HCT116 (cell line): Measurements from ENCODE around the gene LDLR. TPM values are rescaled to one million over a fixed set of nuclear protein-coding genes. Genes with fewer than 3 reads are reported as not detected.

Source experiments
- ATAC-seq: fragments of 200-7000 bp; cut with Tn5 transposase; 2 replicates; pipeline ENCODE4 v1.9.1; 2020; ENCODE audit warnings: mild to moderate bottlenecking, moderate library complexity
- BruUV-seq: library from RNA; stranded (reverse); fragments of 400-500 nt; replicated peaks from 2 replicates; lab custom pipeline; 2021; lab: Mats Ljungman, UMichigan
- CTCF ChIA-PET: fragments of 300-600 bp; sonication (Branson Sonifier 250); formaldehyde crosslinking; loops from one replicate; lab custom pipeline; 2021; ENCODE audit warnings: antibody characterized with exemption; lab: Charles Lee
- POLR2A ChIA-PET: fragments of 300-600, 350-600 bp; sonication (Branson Sonifier 250); formaldehyde crosslinking; loops from one replicate; lab custom pipeline; 2021; ENCODE audit warnings: antibody characterized with exemption; lab: Charles Lee
- RAD21 ChIA-PET, 2 experiments: fragments of 300-600 bp; sonication (Branson Sonifier 250); formaldehyde crosslinking; loops; one replicate each; lab custom pipeline; 2023; ENCODE audit warnings: low total read pairs in 2 of 2; ENCODE audit not compliant: uncharacterized antibody in 2 of 2, unreplicated experiment in 2 of 2, low non-redundant PET in 1 of 2; lab: Charles Lee
- DNase-seq: peaks from one replicate; pipeline ENCODE4 v3.0.0-alpha.2; 2010; ENCODE audit warnings: low read depth, low spot score
- H2AFZ ChIP-seq: fragments of 200-600 bp; shearing (Covaris generic), sonication (generic); 2 replicates; pipeline ENCODE4 v1.6.1; 2017; ENCODE audit warnings: low read depth, mixed run types, mixed read lengths, antibody characterized with exemption, low read length; ENCODE audit not compliant: poor library complexity, severe bottlenecking
- H3K27ac ChIP-seq: 2 replicates; pipeline ENCODE4 v1.5.1; 2012; ENCODE audit warnings: low read depth, low read length
- H3K27me3 ChIP-seq: fragments of 200-600 bp; sonication (generic); 2 replicates; pipeline ENCODE4 v1.6.1; 2016; ENCODE audit warnings: mixed run types, low read length, mixed read lengths; ENCODE audit not compliant: insufficient read depth
- H3K36me3 ChIP-seq, 2 experiments: fragments of 200-500 bp in 1 of 2; fragments of 200-600 bp in 1 of 2; sonication (Bioruptor generic) in 1 of 2; sonication (generic) in 1 of 2; 2 replicates each; pipeline versions ENCODE4 v1.5.1 to v1.6.1; 2014 to 2016; ENCODE audit warnings: low read length in 2 of 2, inconsistent platforms in 1 of 2, mixed read lengths in 1 of 2, mixed run types in 1 of 2; ENCODE audit not compliant: insufficient read depth in 2 of 2, control insufficient read depth in 1 of 2
- H3K4me1 ChIP-seq, 2 experiments: fragments of 200-600 bp in 1 of 2; sonication (generic) in 1 of 2; 2 replicates each; pipeline versions ENCODE4 v1.5.1 to v1.6.1; 2012 to 2017; ENCODE audit warnings: low read length in 2 of 2, inconsistent platforms in 1 of 2, mild to moderate bottlenecking in 1 of 2, mixed read lengths in 1 of 2, mixed run types in 1 of 2, moderate library complexity in 1 of 2; ENCODE audit not compliant: insufficient read depth in 2 of 2, control insufficient read depth in 1 of 2
- H3K4me2 ChIP-seq: fragments of 200-600 bp; sonication (generic); 2 replicates; pipeline ENCODE4 v1.6.1; 2017; ENCODE audit warnings: mixed run types, low read length, mixed read lengths
- H3K4me3 ChIP-seq, 2 experiments: fragments of 200-600 bp in 1 of 2; sonication (generic) in 1 of 2; replicated peaks in 1 of 2; 2 replicates each; pipeline ENCODE4 v1.5.1; 2011 to 2016; ENCODE audit warnings: low read length in 2 of 2, control low read depth in 1 of 2, low read depth in 1 of 2, mild to moderate bottlenecking in 1 of 2, mixed read lengths in 1 of 2, mixed run types in 1 of 2
- H3K79me2 ChIP-seq: fragments of 200-600 bp; sonication (generic); 2 replicates; pipeline ENCODE4 v1.6.1; 2017; ENCODE audit warnings: mild to moderate bottlenecking, mixed run types, low read length, moderate library complexity, mixed read lengths; ENCODE audit not compliant: insufficient read depth
- H3K9ac ChIP-seq: fragments of 200-600 bp; sonication (generic); 2 replicates; pipeline ENCODE4 v1.6.1; 2016; ENCODE audit warnings: low read length, mixed read lengths
- H3K9me2 ChIP-seq: fragments of 200-600 bp; sonication (generic), shearing (Covaris generic); 2 replicates; pipeline ENCODE4 v1.6.1; 2017; ENCODE audit warnings: mixed run types, mild to moderate bottlenecking, moderate library complexity; ENCODE audit not compliant: insufficient read depth
- H3K9me3 ChIP-seq, 2 experiments: fragments of 200-500 bp in 1 of 2; fragments of 200-600 bp in 1 of 2; sonication (Bioruptor generic) in 1 of 2; sonication (generic) in 1 of 2; 2 replicates each; pipeline ENCODE4 v1.6.1; 2014 to 2017; ENCODE audit warnings: low read length in 2 of 2, mixed read lengths in 2 of 2, inconsistent platforms in 1 of 2, low read depth in 1 of 2, mild to moderate bottlenecking in 1 of 2, mixed run types in 1 of 2, moderate library complexity in 1 of 2; ENCODE audit not compliant: control insufficient read depth in 1 of 2, insufficient read depth in 1 of 2
- H4K20me1 ChIP-seq: fragments of 200-600 bp; sonication (generic), shearing (Covaris generic); 2 replicates; pipeline ENCODE4 v1.6.1; 2017; ENCODE audit warnings: mixed run types, mild to moderate bottlenecking, moderate library complexity; ENCODE audit not compliant: insufficient read depth
- CBX3 ChIP-seq: IDR thresholded peaks from 2 replicates; pipeline ENCODE4 v1.6.1; 2012; ENCODE audit warnings: low read depth
- CEBPB ChIP-seq: IDR thresholded peaks from 2 replicates; pipeline ENCODE4 v1.6.1; 2012; ENCODE audit warnings: low read depth
- CTCF ChIP-seq, 3 experiments: fragments of 200-600 bp in 1 of 3; sonication (generic) in 1 of 3; IDR thresholded peaks in 2 of 3; conservative IDR thresholded peaks in 1 of 3; 2 replicates each; pipeline ENCODE4 v1.5.1; 2012 to 2017; ENCODE audit warnings: low read depth in 2 of 3, low read length in 2 of 3, antibody characterized with exemption in 1 of 3, borderline replicate concordance in 1 of 3, control low read depth in 1 of 3, mild to moderate bottlenecking in 1 of 3, mixed read lengths in 1 of 3, mixed run types in 1 of 3, moderate library complexity in 1 of 3; ENCODE audit not compliant: insufficient read depth in 1 of 3
- EGR1 ChIP-seq: IDR thresholded peaks from 2 replicates; pipeline ENCODE4 v1.6.1; 2012; ENCODE audit warnings: low read depth
- ELF1 ChIP-seq: IDR thresholded peaks from 2 replicates; pipeline ENCODE4 v1.6.1; 2012; ENCODE audit warnings: low read depth, borderline replicate concordance
- EZH2 ChIP-seq: fragments of 200-600 bp; sonication (generic); IDR thresholded peaks from 2 replicates; pipeline ENCODE4 v1.6.1; 2017; ENCODE audit warnings: antibody characterized with exemption, mixed run types
- EZH2phosphoT487 ChIP-seq: fragments of 200-600 bp; IDR thresholded peaks from 2 replicates; pipeline ENCODE4 v1.6.1; 2018; ENCODE audit warnings: antibody characterized with exemption, borderline replicate concordance
- FOSL1 ChIP-seq: IDR thresholded peaks from 2 replicates; pipeline ENCODE4 v1.6.1; 2012; ENCODE audit warnings: low read depth
- JUND ChIP-seq: IDR thresholded peaks from 2 replicates; pipeline ENCODE4 v1.6.1; 2012
- POLR2A ChIP-seq: IDR thresholded peaks from 2 replicates; pipeline ENCODE4 v1.7.0; 2011; ENCODE audit warnings: borderline replicate concordance; ENCODE audit not compliant: insufficient read depth, insufficient read length; ENCODE audit errors: extremely low read depth
- RAD21 ChIP-seq: IDR thresholded peaks from 2 replicates; pipeline ENCODE4 v1.6.1; 2012; ENCODE audit warnings: low read depth, mild to moderate bottlenecking
- REST ChIP-seq: IDR thresholded peaks from 2 replicates; pipeline ENCODE4 v1.6.1; 2012; ENCODE audit warnings: low read depth
- SIN3A ChIP-seq: IDR thresholded peaks from 2 replicates; pipeline ENCODE4 v1.6.1; 2012; ENCODE audit warnings: low read depth
- TCF7L2 ChIP-seq: IDR thresholded peaks from 2 replicates; pipeline ENCODE4 v1.7.0; 2011; ENCODE audit warnings: borderline replicate concordance, inconsistent platforms; ENCODE audit not compliant: insufficient read depth, insufficient read length; ENCODE audit errors: extremely low read depth
- YY1 ChIP-seq: IDR thresholded peaks from 2 replicates; pipeline ENCODE4 v1.6.1; 2011; ENCODE audit warnings: low read length, low read depth, moderate library complexity, mild to moderate bottlenecking; ENCODE audit not compliant: insufficient replicate concordance; ENCODE audit errors: extremely low read depth
- ZFX ChIP-seq: fragments of 450-650 bp; IDR thresholded peaks from 2 replicates; pipeline ENCODE4 v1.6.1; 2017
- ZNF274 ChIP-seq: fragments of 200-500 bp; sonication (Bioruptor generic); IDR thresholded peaks from 2 replicates; pipeline ENCODE4 v1.6.1; 2014; ENCODE audit warnings: mild to moderate bottlenecking, low read depth, low read length, inconsistent platforms
- intact Hi-C: fragments of 100-400 bp; cut with micrococcal nuclease; formaldehyde crosslinking; loops from 2 replicates; pipeline ENCODE4 v1.10.0; 2022
- total RNA-seq: library from RNA; stranded (reverse); gene quantifications from one replicate; pipeline ENCODE4 v1.2.1, GENCODE V29; 2021; ENCODE audit not compliant: unreplicated experiment
- TF ChIP-seq, protein P1 (sequence below): IDR thresholded peaks from 2 replicates; pipeline ENCODE4 v1.6.1; 2012

LDLR gene
- total RNA-seq, 1 experiment from 2014 or later = 92.4 TPM

DNA sequence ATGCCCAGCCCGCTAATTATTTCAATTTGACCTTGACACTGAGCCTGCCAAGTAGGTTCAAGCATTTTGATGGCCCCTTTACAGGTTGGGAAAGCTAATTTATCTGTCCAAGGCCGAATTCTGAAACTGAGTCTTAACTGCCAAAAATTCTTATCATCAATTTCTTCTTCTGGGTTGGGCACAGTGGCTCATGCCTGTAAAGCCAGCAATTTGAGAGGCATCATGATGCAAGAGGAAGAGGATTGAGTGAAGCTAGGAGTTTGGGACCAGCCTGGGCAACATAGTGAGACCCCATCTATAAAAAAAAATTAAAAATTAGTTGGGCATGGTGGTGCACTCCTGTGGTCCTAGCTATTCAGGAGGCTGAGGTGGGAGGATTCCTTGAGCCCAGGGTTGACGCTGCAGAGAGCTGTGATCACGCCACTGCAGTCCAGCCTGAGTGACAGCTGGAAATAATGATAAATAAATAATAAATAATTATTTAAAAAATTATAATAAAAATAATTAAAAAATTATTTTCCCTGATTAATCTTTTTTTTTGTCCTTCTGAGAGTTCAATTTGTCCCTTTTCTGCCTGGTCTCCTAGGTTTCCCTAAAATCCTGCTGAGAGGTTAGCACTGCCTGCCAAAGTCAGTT, 1.3 kb upstream of the LDLR start (continued):
- TF ChIP-seq CTCF (IDR thresholded peaks at IDR 0.05 in 2 of 3, conservative IDR thresholded peaks at IDR 0.05 in 1 of 3; ENCODE audit: borderline replicate concordance in 1 of 3, insufficient read depth in 1 of 3, low read depth in 2 of 3, low read length in 2 of 3) = no peak
- no peak for TF ChIP-seq POLR2A
- no peak for TF ChIP-seq EZH2phosphoT487
- TF ChIP-seq YY1 = no peak
- TF ChIP-seq RAD21 = no peak
- no peak for TF ChIP-seq CBX3

DNA sequence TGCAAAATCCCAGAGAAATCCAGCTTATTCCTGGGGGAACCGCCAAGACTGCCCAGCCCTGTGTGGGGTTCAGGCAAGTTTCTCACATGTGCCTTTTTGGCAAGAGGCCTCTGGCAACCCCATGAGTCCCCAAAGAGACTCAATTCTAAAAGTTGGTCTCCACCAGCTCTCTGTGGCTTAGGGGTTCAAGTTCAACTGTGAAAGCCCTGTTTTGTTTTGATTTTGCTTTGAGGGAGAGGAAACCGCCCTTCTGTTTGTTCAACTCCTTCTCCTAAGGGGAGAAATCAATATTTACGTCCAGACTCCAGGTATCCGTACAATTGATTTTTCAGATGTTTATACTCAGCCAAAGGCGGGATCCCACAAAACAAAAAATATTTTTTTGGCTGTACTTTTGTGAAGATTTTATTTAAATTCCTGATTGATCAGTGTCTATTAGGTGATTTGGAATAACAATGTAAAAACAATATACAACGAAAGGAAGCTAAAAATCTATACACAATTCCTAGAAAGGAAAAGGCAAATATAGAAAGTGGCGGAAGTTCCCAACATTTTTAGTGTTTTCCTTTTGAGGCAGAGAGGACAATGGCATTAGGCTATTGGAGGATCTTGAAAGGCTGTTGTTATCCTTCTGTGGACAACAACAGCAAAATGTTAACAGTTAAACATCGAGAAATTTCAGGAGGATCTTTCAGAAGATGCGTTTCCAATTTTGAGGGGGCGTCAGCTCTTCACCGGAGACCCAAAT, 583 bp upstream of the LDLR start:
- Histone ChIP-seq H3K9ac (peak overlapping the region; percentile 99), H3K79me2 (peaks cover 41% of the 10 kb centered on the region), H3K4me3 (peak overlapping the region; percentile 92 to 97), H3K4me2 (peak overlapping the region; percentile 97), H3K9me2 (no peaks in the 10 kb centered on the region), H2AFZ (no peak overlapping the region), H3K4me1 (peaks cover 77 to 86% of the 10 kb centered on the region in 2 experiments), H3K27me3 (no peaks in the 10 kb centered on the region), H3K36me3 (peaks cover 2 to 7% of the 10 kb centered on the region in 2 experiments; a peak in 2 of 4 replicates), H3K9me3 (no peaks in the 10 kb centered on the region), H4K20me1 (no peaks in the 10 kb centered on the region), H3K27ac (peak overlapping the region; percentile 80)
- intact Hi-C loops = no loop called here
- ChIA-PET CTCF (interaction anchor here (1.3 kb wide), 2 partner anchors 147 to 152 kb away, joined by 3 to 4 read pairs; no protein-coding TSS in a partner anchor), RAD21 (interaction anchor here in 1 of 2 experiments (0.9 kb wide), 1 partner anchor 53 kb away, joined by 3 read pairs; no protein-coding TSS in a partner anchor), POLR2A (interaction anchor here (1.1 kb wide), 1 partner anchor 21 kb away, joined by 3 read pairs; no protein-coding TSS in a partner anchor)
- DNase-seq = no peak
- BruUV-seq = no TSS peak
- no peak for ATAC-seq
- TF ChIP-seq TCF7L2 (no peak), ZNF274 (no peak), RAD21 (0 out of 2 replicates have a peak, but pooled peaks have one; percentile 2), ZFX (no peak), ELF1 (no peak), YY1 (no peak), SIN3A (no peak), REST (no peak), FOSL1 (no peak), JUND (no peak), EGR1 (peak; percentile 26; the same call in 1 of the 2 replicates), CBX3 (no peak), EZH2phosphoT487 (no peak), EZH2 (no peak), CEBPB (no peak; the same call in 1 of the 2 replicates)
- TF ChIP-seq, protein P1, sequence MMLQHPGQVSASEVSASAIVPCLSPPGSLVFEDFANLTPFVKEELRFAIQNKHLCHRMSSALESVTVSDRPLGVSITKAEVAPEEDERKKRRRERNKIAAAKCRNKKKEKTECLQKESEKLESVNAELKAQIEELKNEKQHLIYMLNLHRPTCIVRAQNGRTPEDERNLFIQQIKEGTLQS = no peak
